Neural cell (in vitro differentiated cells): Measurements from ENCODE around the gene UGT2A3. TPM values are rescaled to one million over a fixed set of nuclear protein-coding genes. Genes with fewer than 3 reads are reported as not detected.

Experiments used
- H2AFZ ChIP-seq: fragments of 200-600, 300-800 bp; sonication (generic), shearing (Covaris generic); 2 replicates; pipeline ENCODE4 v1.6.0; 2014; ENCODE audit warnings: low read depth, mild to moderate bottlenecking, antibody characterized with exemption, low read length, moderate library complexity
- H3F3A ChIP-seq: fragments of 200-600 bp; shearing (Covaris generic); 2 replicates; pipeline ENCODE4 v1.6.1; 2016; ENCODE audit warnings: mild to moderate bottlenecking, moderate library complexity, mixed read lengths, antibody characterized with exemption, low read length; ENCODE audit not compliant: insufficient read depth, poor library complexity, severe bottlenecking
- H3K27ac ChIP-seq: fragments of 200-600, 300-800 bp; sonication (generic), shearing (Covaris generic); 2 replicates; pipeline ENCODE4 v1.5.1; 2014; ENCODE audit warnings: mild to moderate bottlenecking, low read length, moderate library complexity
- H3K27me3 ChIP-seq: fragments of 300-800, 200-600 bp; sonication (generic), shearing (Covaris generic); 2 replicates; pipeline ENCODE4 v1.6.0; 2014; ENCODE audit warnings: mild to moderate bottlenecking, low read depth, low read length, moderate library complexity; ENCODE audit not compliant: insufficient read depth
- H3K36me3 ChIP-seq: fragments of 300-800, 200-600 bp; sonication (generic), shearing (Covaris generic); 2 replicates; pipeline ENCODE4 v1.5.1; 2014; ENCODE audit warnings: mild to moderate bottlenecking, antibody characterized with exemption, low read length, moderate library complexity; ENCODE audit not compliant: insufficient read depth
- H3K4me2 ChIP-seq: fragments of 300-800, 200-600 bp; sonication (generic), shearing (Covaris generic); 2 replicates; pipeline ENCODE4 v1.6.0; 2014; ENCODE audit warnings: mild to moderate bottlenecking, low read length
- H3K4me3 ChIP-seq: fragments of 300-800, 200-600 bp; sonication (generic), shearing (Covaris generic); 2 replicates; pipeline ENCODE4 v1.5.1; 2014; ENCODE audit warnings: mild to moderate bottlenecking, low read length, moderate library complexity
- H3K79me2 ChIP-seq: fragments of 200-600 bp; shearing (Covaris generic); replicated peaks from 2 replicates; pipeline ENCODE4 v1.6.0; 2014; ENCODE audit warnings: mild to moderate bottlenecking, low read length, moderate library complexity; ENCODE audit not compliant: insufficient read depth
- H3K9ac ChIP-seq: fragments of 300-800, 200-600 bp; sonication (generic), shearing (Covaris generic); 2 replicates; pipeline ENCODE4 v1.6.1; 2016; ENCODE audit warnings: mild to moderate bottlenecking, low read length, mixed read lengths
- H3K9me2 ChIP-seq: fragments of 200-600 bp; shearing (Covaris generic); 2 replicates; pipeline ENCODE4 v1.6.1; 2016; ENCODE audit warnings: mild to moderate bottlenecking, low read length, mixed read lengths; ENCODE audit not compliant: insufficient read depth
- H3K9me3 ChIP-seq: fragments of 200-600, 300-800 bp; sonication (generic), shearing (Covaris generic); 2 replicates; pipeline ENCODE4 v1.6.1; 2016; ENCODE audit warnings: mild to moderate bottlenecking, mixed run types, low read length, moderate library complexity, mixed read lengths
- H4K20me1 ChIP-seq: fragments of 200-600 bp; shearing (Covaris generic); 2 replicates; pipeline ENCODE4 v1.6.1; 2016; ENCODE audit warnings: mild to moderate bottlenecking, mixed run types; ENCODE audit not compliant: insufficient read depth
- CTCF ChIP-seq: fragments of 450-650 bp; IDR thresholded peaks from 2 replicates; pipeline ENCODE4 v1.5.1; 2014; ENCODE audit warnings: antibody characterized with exemption, mild to moderate bottlenecking, moderate library complexity; ENCODE audit not compliant: poor library complexity, severe bottlenecking
- EP300 ChIP-seq: fragments of 450-650 bp; conservative IDR thresholded peaks from 2 replicates; pipeline ENCODE4 v1.6.1; 2014; ENCODE audit warnings: antibody characterized with exemption, mild to moderate bottlenecking, moderate library complexity; ENCODE audit not compliant: poor library complexity, severe bottlenecking
- EZH2 ChIP-seq: fragments of 200-600, 300-800 bp; shearing (Covaris generic), sonication (generic); IDR thresholded peaks from 2 replicates; pipeline ENCODE4 v1.6.1; 2014; ENCODE audit warnings: antibody characterized with exemption, low read length, borderline replicate concordance, mild to moderate bottlenecking; ENCODE audit not compliant: insufficient read depth, poor library complexity, severe bottlenecking
- MXI1 ChIP-seq: fragments of 450-650 bp; conservative IDR thresholded peaks from 2 replicates; pipeline ENCODE4 v1.6.1; 2014; ENCODE audit warnings: antibody characterized with exemption, mild to moderate bottlenecking; ENCODE audit not compliant: poor library complexity, severe bottlenecking
- POLR2AphosphoS5 ChIP-seq: IDR thresholded peaks from 2 replicates; pipeline ENCODE4 v1.6.1; 2012
- RAD21 ChIP-seq: fragments of 450-650 bp; conservative IDR thresholded peaks from 2 replicates; pipeline ENCODE4 v1.6.1; 2014; ENCODE audit warnings: antibody characterized with exemption, mild to moderate bottlenecking, moderate library complexity
- REST ChIP-seq: IDR thresholded peaks from 2 replicates; pipeline ENCODE4 v1.6.1; 2012; ENCODE audit warnings: borderline replicate concordance
- SMC3 ChIP-seq: fragments of 450-650 bp; conservative IDR thresholded peaks from 2 replicates; pipeline ENCODE4 v1.6.1; 2014; ENCODE audit warnings: antibody characterized with exemption, mild to moderate bottlenecking, moderate library complexity; ENCODE audit not compliant: poor library complexity
- TAF1 ChIP-seq: IDR thresholded peaks from 2 replicates; pipeline ENCODE4 v1.6.1; 2012; ENCODE audit warnings: low read depth
- polyA plus RNA-seq: library from polyadenylated mRNA; depleted of rRNA; stranded (reverse); fragments of >200 nt; gene quantifications from 2 replicates; pipeline ENCODE4 v1.2.3, GENCODE V29; 2014

Gene UGT2A3
- polyA plus RNA-seq, 1 donor from 2014 or later: not detected

GRCh38 chr4:68895561-68896198 lies 55.9 kb downstream of the UGT2A3 start:
- H3K9me2 ChIP-seq: no peaks in the 10 kb centered on the region
- no peaks in the 10 kb centered on the region for H3K9me3 ChIP-seq
- H3K27me3 ChIP-seq: no peaks in the 10 kb centered on the region

GRCh38 chr4:68892861-68893260 lies 58.7 kb downstream of the UGT2A3 start:
- Histone ChIP-seq H2AFZ (no peak overlapping the region), H3K27ac (no peak overlapping the region), H4K20me1 (no peaks in the 10 kb centered on the region), H3K9me3 (no peaks in the 10 kb centered on the region), H3K27me3 (no peaks in the 10 kb centered on the region), H3K79me2 (no peaks in the 10 kb centered on the region), H3F3A (no peaks in the 10 kb centered on the region), H3K9ac (no peak overlapping the region), H3K36me3 (no peaks in the 10 kb centered on the region), H3K9me2 (no peaks in the 10 kb centered on the region), H3K4me3 (no peak overlapping the region), H3K4me2 (no peak overlapping the region)
- TF ChIP-seq TAF1 (no peak), REST (no peak), EZH2 (no peak)

More at GRCh38 chr4:68895561-68896198, 55.9 kb downstream of the UGT2A3 start:
- Histone ChIP-seq H3K4me3 (no peak overlapping the region), H3F3A (no peaks in the 10 kb centered on the region), H4K20me1 (no peaks in the 10 kb centered on the region), H3K79me2 (no peaks in the 10 kb centered on the region), H3K4me2 (no peak overlapping the region), H3K9ac (no peak overlapping the region), H3K27ac (no peak overlapping the region), H3K36me3 (no peaks in the 10 kb centered on the region), H2AFZ (no peak overlapping the region)
- TF ChIP-seq MXI1 (no peak), SMC3 (no peak), RAD21 (no peak), CTCF (no peak), EZH2 (no peak), REST (no peak), TAF1 (no peak), POLR2AphosphoS5 (no peak), EP300 (no peak)
